K562 (cell line): ENCODE data around the gene HAUS2. TPM values are rescaled to one million over a fixed set of nuclear protein-coding genes. Genes with fewer than 3 reads are reported as not detected.

Experiments
- ARID1B ChIP-seq: fragments of 450-650 bp; IDR thresholded peaks from 2 replicates; pipeline ENCODE4 v1.6.1; 2016; ENCODE audit warnings: antibody characterized with exemption, mild to moderate bottlenecking, inconsistent platforms
- ARID4B ChIP-seq: sonication (generic); formaldehyde crosslinking; IDR thresholded peaks from 2 replicates; pipeline ENCODE4 v1.8.0; 2022; ENCODE audit warnings: mild to moderate bottlenecking, missing genetic modification reagents
- ATF6 ChIP-seq: sonication (generic); formaldehyde crosslinking; IDR thresholded peaks from 2 replicates; pipeline ENCODE4 v1.4.0; 2020; ENCODE audit warnings: mild to moderate bottlenecking, missing genetic modification reagents
- FOXM1 ChIP-seq, 2 experiments: fragments of 450-650 bp in 1 of 2; sonication (generic) in 1 of 2; formaldehyde crosslinking in 1 of 2; IDR thresholded peaks; 2 replicates each; pipeline versions ENCODE4 v1.6.1 to v1.9.0; 2017 to 2022; ENCODE audit warnings: low read depth in 2 of 2, mild to moderate bottlenecking in 2 of 2, missing genetic modification reagents in 1 of 2, moderate library complexity in 1 of 2
- FOXP1 ChIP-seq: sonication (generic); formaldehyde crosslinking; IDR thresholded peaks from 2 replicates; pipeline ENCODE4 v1.8.0; 2022; ENCODE audit warnings: mild to moderate bottlenecking, missing genetic modification reagents
- HDAC1 ChIP-seq, 2 experiments: fragments of 450-650 bp; IDR thresholded peaks; 2 replicates each; pipeline ENCODE4 v1.6.1; 2016 to 2017; ENCODE audit warnings: inconsistent platforms in 1 of 2, mild to moderate bottlenecking in 1 of 2, moderate library complexity in 1 of 2
- MLLT1 ChIP-seq, 2 experiments: fragments of 450-650 bp; IDR thresholded peaks; 2 replicates each; pipeline ENCODE4 v1.6.1; 2016
- MTA3 ChIP-seq: fragments of 450-650 bp; formaldehyde crosslinking; IDR thresholded peaks from 2 replicates; pipeline ENCODE4 v1.6.1; 2017; ENCODE audit warnings: mild to moderate bottlenecking, borderline replicate concordance
- PHB2 ChIP-seq: fragments of 450-650 bp; IDR thresholded peaks from 2 replicates; pipeline ENCODE4 v1.6.1; 2017; ENCODE audit warnings: low read depth
- POLR2AphosphoS5 ChIP-seq: IDR thresholded peaks from 2 replicates; pipeline ENCODE4 v1.6.1; 2011; ENCODE audit warnings: mild to moderate bottlenecking, low read depth, low read length, moderate library complexity; ENCODE audit not compliant: control insufficient read depth, insufficient read depth
- SMAD4 ChIP-seq: fragments of 250-450 bp; sonication (Bioruptor Pico); conservative IDR thresholded peaks from 2 replicates; pipeline ENCODE4 v1.8.0; 2021; ENCODE audit warnings: inconsistent platforms, mild to moderate bottlenecking, moderate library complexity
- TAL1 ChIP-seq: fragments of 450-650 bp; IDR thresholded peaks from 2 replicates; pipeline ENCODE4 v1.6.1; 2016; ENCODE audit warnings: mild to moderate bottlenecking
- TRIM28 ChIP-seq: fragments of 450-650 bp; IDR thresholded peaks from 2 replicates; pipeline ENCODE4 v1.6.1; 2017
- ZKSCAN1 ChIP-seq: fragments of 150-350 bp; IDR thresholded peaks from 2 replicates; pipeline ENCODE4 v1.6.1; 2016; ENCODE audit warnings: low read depth, low read length
- ZNF143 ChIP-seq: sonication (generic); formaldehyde crosslinking; IDR thresholded peaks from 2 replicates; pipeline ENCODE4 v1.9.0; 2022; ENCODE audit warnings: mild to moderate bottlenecking, missing genetic modification reagents
- ZNF146 ChIP-seq: IDR thresholded peaks from one replicate; pipeline ENCODE4 v1.6.1; 2018; ENCODE audit warnings: missing compliant biosample characterization; ENCODE audit not compliant: unreplicated experiment
- ZNF589 ChIP-seq: fragments of 200-800 bp; sonication (Bioruptor generic); IDR thresholded peaks from 2 replicates; pipeline ENCODE4 v1.6.1; 2016; ENCODE audit warnings: low read depth, missing genetic modification characterization, missing compliant biosample characterization
- ZNF639 ChIP-seq, 2 experiments: fragments of 200-800 bp in 1 of 2; sonication (Bioruptor generic) in 1 of 2; sonication (generic) in 1 of 2; formaldehyde crosslinking in 1 of 2; IDR thresholded peaks in 1 of 2; conservative IDR thresholded peaks in 1 of 2; 2 replicates each; pipeline versions ENCODE4 v1.5.0 to v1.6.1; 2016 to 2020; ENCODE audit warnings: missing compliant biosample characterization in 1 of 2, missing genetic modification characterization in 1 of 2, missing genetic modification reagents in 1 of 2
- polyA plus RNA-seq, 8 experiments: library from polyadenylated mRNA; depleted of rRNA in 4 of 8; stranded (reverse) in 5 of 8; unstranded in 3 of 8; fragments of >200 nt; fragmentation: Nextera tagmentation in 2 of 8; fragmentation: Illumina TruSeq in 1 of 8; extraction: Ambion mirVana in 2 of 8; extraction: Trizol in 1 of 8; gene quantifications; 2 replicates each; pipeline versions ENCODE4 v1.2.1 to v1.2.3, GENCODE V29; 2011 to 2014; ENCODE audit warnings: inconsistent platforms in 1 of 8, missing spikeins in 1 of 8
- total RNA-seq, 7 experiments: library from RNA; depleted of rRNA in 6 of 7; stranded (reverse); fragments of >200 nt in 6 of 7; fragmentation: Illumina TruSeq in 2 of 7; extraction: Trizol in 2 of 7; gene quantifications; 2 replicates each; pipeline versions ENCODE4 v1.2.1 to v1.2.3, GENCODE V29; 2011 to 2021; ENCODE audit warnings: low replicate concordance in 1 of 7

The HAUS2 gene
- total and polyA plus RNA-seq, 9 of the 15 experiments (the other 6 are each of a cell fraction or from before 2014, with no cell fraction given): 30.6 to 64.9 (median 54.1) TPM

- TF ChIP-seq SMAD4 (CRISPR knock-in tag) (0 out of 2 replicates have a peak, but pooled peaks have one; percentile 23), MTA3 (no peak), PHB2 (peak; percentile 61), ATF6 (CRISPR knock-in tag) (no peak), ZNF589 (CRISPR knock-in tag) (0 out of 2 replicates have a peak, but pooled peaks have one; percentile 55), TAL1 (peak; percentile 78), ZNF639 (CRISPR knock-in tag; conservative IDR thresholded peaks at IDR 0.05 in 1 of 2, IDR thresholded peaks at IDR 0.05 in 1 of 2) (peak in 1 of 2 experiments; percentile 37; a peak in 1 of 4 replicates), ARID4B (CRISPR knock-in tag) (no peak), HDAC1 (IDR thresholded peaks at IDR 0.05) (peak in 1 of 2 experiments; percentile 61; a peak in 2 of 4 replicates), ZKSCAN1 (no peak), FOXP1 (CRISPR knock-in tag) (no peak), ZNF146 (CRISPR knock-in tag) (no peak), ARID1B (peak; percentile 78), MLLT1 (IDR thresholded peaks at IDR 0.05) (peak in 1 of 2 experiments; percentile 62; a peak in 1 of 4 replicates), ZNF143 (CRISPR knock-in tag) (no peak), POLR2AphosphoS5 (peak; percentile 54; the same call in 1 of the 2 replicates), FOXM1 (IDR thresholded peaks at IDR 0.05; ENCODE audit: low read depth) (peak; percentile 59), FOXM1 (CRISPR knock-in tag; IDR thresholded peaks at IDR 0.05; ENCODE audit: low read depth) (no peak), TRIM28 (no peak)
Observed at GRCh38 chr15:42499858-42500609, 48.6 kb upstream of the HAUS2 start (continued).
